NCI-H1694 treated with DMSO at 0.1 percent for 48 hours (cell line): ENCODE data around the gene NREP.

Source experiments
- DNase-seq: peaks from one replicate; lab custom pipeline; 2025; lab: John Stamatoyannopoulos, UW

NREP gene

GRCh38 chr5:111756581-111757354, at the start of gene NREP:
NREP (minus strand) TSS chr5:111757194; CDS start chr5:111755772, 1,422 bp downstream.
- peak; percentile 78 for DNase-seq

- no peak for DNase-seq
Observed at GRCh38 chr5:111806753-111807152, 49.8 kb upstream of the NREP start.

- no peak for DNase-seq
Observed at GRCh38 chr5:111806156-111806555, 49.2 kb upstream of the NREP start.

GRCh38 chr5:111805071-111805470, 48.1 kb upstream of the NREP start:
- DNase-seq = no peak

GRCh38 chr5:111800351-111800750, 43.4 kb upstream of the NREP start:
- no peak for DNase-seq

GRCh38 chr5:111795142-111795541, 38.1 kb upstream of the NREP start:
- DNase-seq = no peak

- DNase-seq = no peak
Observed at GRCh38 chr5:111792471-111793058, 35.6 kb upstream of the NREP start.

GRCh38 chr5:111790295-111790694, 33.3 kb upstream of the NREP start:
- DNase-seq = no peak

GRCh38 chr5:111787006-111787405, 30.0 kb upstream of the NREP start:
- DNase-seq = no peak

- DNase-seq = no peak
Observed at GRCh38 chr5:111784491-111785181, 27.6 kb upstream of the NREP start.

- DNase-seq = no peak
Observed at GRCh38 chr5:111783537-111783936, 26.5 kb upstream of the NREP start.

- DNase-seq = no peak
Observed at GRCh38 chr5:111782216-111782615, 25.2 kb upstream of the NREP start.

- DNase-seq = no peak
Observed at GRCh38 chr5:111781200-111781599, 24.2 kb upstream of the NREP start.

- no peak for DNase-seq
Observed at GRCh38 chr5:111779922-111780292, 22.9 kb upstream of the NREP start.

- no peak for DNase-seq
Observed at GRCh38 chr5:111779260-111779921, 22.4 kb upstream of the NREP start.

- no peak for DNase-seq
Observed at GRCh38 chr5:111776913-111777781, 20.2 kb upstream of the NREP start.

- no peak for DNase-seq
Observed at GRCh38 chr5:111775224-111775623, 18.2 kb upstream of the NREP start.

- no peak for DNase-seq
Observed at GRCh38 chr5:111774525-111774924, 17.5 kb upstream of the NREP start.

GRCh38 chr5:111772456-111773122, 15.6 kb upstream of the NREP start:
- no peak for DNase-seq

- no peak for DNase-seq
Observed at GRCh38 chr5:111769541-111769940, 12.5 kb upstream of the NREP start.
